ENCODE data around the gene TTN. TPM values are rescaled to one million over a fixed set of nuclear protein-coding genes. Genes with fewer than 3 reads are reported as not detected.

TTN gene
- total and polyA plus RNA-seq, 4 donors = 0.01 to 3.0 (median 0.80) TPM

DNA sequence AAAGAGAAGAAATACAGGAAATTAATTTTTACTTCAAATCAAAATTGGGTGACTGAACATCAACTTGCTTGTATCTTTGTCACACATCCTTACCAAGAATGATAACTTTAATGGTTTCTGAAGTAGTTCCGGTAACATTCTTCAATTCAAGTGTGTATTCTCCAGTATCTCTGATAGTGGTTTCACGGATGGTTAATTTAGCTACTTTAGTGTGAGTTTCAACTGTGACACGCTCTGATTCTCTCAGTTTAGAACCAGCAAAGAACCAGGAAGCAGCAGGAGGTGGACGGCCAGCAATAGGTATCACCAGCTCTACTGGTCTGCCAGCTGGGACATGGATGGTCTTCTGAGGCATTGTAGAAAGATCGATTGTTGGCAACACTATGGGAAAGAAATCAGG lies 264.7 kb downstream of the TTN start (continued):
- TF ChIP-seq, protein P1, sequence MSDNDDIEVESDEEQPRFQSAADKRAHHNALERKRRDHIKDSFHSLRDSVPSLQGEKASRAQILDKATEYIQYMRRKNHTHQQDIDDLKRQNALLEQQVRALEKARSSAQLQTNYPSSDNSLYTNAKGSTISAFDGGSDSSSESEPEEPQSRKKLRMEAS (IDR thresholded peaks at IDR 0.05) = no peak
- TF ChIP-seq RAD21 (IDR thresholded peaks at IDR 0.05) (no peak), YY1 (IDR thresholded peaks at IDR 0.05) (no peak), JUND (IDR thresholded peaks at IDR 0.05) (no peak)

DNA sequence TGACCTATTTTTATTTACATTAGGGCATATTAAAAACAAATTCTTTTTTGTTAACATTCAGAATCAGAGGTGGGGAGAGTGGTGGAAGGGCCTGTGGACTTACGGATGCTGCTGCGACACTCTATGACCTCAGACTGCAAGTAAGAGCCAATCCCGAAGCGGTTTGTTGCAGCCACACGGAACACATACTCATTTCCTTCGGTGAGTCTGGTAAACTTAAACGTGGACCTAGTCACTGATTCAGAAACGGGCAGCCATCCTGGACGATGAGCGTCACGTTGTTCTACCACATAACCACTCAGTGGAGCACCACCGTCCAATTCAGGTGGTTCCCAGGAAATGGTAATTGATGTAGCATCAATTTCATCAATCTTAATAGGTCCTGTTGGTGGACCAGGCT lies 265.1 kb downstream of the TTN start:
- Histone ChIP-seq H3K9ac (ENCODE audit: low read depth in 1 of 2, low read length in 2 of 2) (no peak overlapping the region), H3K4me1 (ENCODE audit: control insufficient read depth in 4 of 4, insufficient read depth in 4 of 4, low read length in 3 of 4) (no peaks in the 10 kb centered on the region), H3K9me3 (ENCODE audit: control insufficient read depth in 4 of 4, low read length in 3 of 4) (no peaks in the 10 kb centered on the region), H3K27ac (ENCODE audit: low read depth in 1 of 2, low read length in 2 of 2) (no peak overlapping the region), H3K36me3 (ENCODE audit: control insufficient read depth in 4 of 4, insufficient read depth in 3 of 4, low read depth in 1 of 4, low read length in 3 of 4) (peaks cover 0 to 22% (median 14%) of the 10 kb centered on the region in 4 donors), H3K4me3 (ENCODE audit: low read depth in 1 of 3, low read length in 3 of 3) (no peak overlapping the region), H3K27me3 (ENCODE audit: control insufficient read depth in 4 of 4, insufficient read depth in 4 of 4, low read length in 3 of 4) (no peaks in the 10 kb centered on the region)
- WGBS = 96% methylated on average over 12 of the region's 12 CpGs
- no peak for DNase-seq (ENCODE audit: low spot score)
- no peak for TF ChIP-seq SP1 (IDR thresholded peaks at IDR 0.05)
- TF ChIP-seq RXRA (IDR thresholded peaks at IDR 0.05) = no peak
- no peak for TF ChIP-seq JUND (IDR thresholded peaks at IDR 0.05)
- TF ChIP-seq, protein P1 (IDR thresholded peaks at IDR 0.05) = no peak
- no peak for TF ChIP-seq HNF4G (IDR thresholded peaks at IDR 0.05)
- no peak for TF ChIP-seq EGR1 (IDR thresholded peaks at IDR 0.05; ENCODE audit: low read depth in 2 of 2)
- TF ChIP-seq FOXA1 (IDR thresholded peaks at IDR 0.05) = no peak
- no peak for TF ChIP-seq FOXA2 (IDR thresholded peaks at IDR 0.05)
- TF ChIP-seq NR2F2 (IDR thresholded peaks at IDR 0.05) = no peak
- TF ChIP-seq, protein P2, sequence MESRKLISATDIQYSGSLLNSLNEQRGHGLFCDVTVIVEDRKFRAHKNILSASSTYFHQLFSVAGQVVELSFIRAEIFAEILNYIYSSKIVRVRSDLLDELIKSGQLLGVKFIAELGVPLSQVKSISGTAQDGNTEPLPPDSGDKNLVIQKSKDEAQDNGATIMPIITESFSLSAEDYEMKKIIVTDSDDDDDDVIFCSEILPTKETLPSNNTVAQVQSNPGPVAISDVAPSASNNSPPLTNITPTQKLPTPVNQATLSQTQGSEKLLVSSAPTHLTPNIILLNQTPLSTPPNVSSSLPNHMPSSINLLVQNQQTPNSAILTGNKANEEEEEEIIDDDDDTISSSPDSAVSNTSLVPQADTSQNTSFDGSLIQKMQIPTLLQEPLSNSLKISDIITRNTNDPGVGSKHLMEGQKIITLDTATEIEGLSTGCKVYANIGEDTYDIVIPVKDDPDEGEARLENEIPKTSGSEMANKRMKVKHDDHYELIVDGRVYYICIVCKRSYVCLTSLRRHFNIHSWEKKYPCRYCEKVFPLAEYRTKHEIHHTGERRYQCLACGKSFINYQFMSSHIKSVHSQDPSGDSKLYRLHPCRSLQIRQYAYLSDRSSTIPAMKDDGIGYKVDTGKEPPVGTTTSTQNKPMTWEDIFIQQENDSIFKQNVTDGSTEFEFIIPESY (IDR thresholded peaks at IDR 0.05) = no peak
- TF ChIP-seq RAD21 (IDR thresholded peaks at IDR 0.05) = no peak
- TF ChIP-seq HNF4A (conservative IDR thresholded peaks at IDR 0.05) = no peak
- no peak for TF ChIP-seq TAF1 (conservative IDR thresholded peaks at IDR 0.05)

- Histone ChIP-seq H3K9ac (ENCODE audit: low read depth in 1 of 2, low read length in 2 of 2) (no peak overlapping the region), H3K27me3 (ENCODE audit: control insufficient read depth in 4 of 4, insufficient read depth in 4 of 4, low read length in 3 of 4) (no peaks in the 10 kb centered on the region), H3K9me3 (ENCODE audit: control insufficient read depth in 4 of 4, low read length in 3 of 4) (no peaks in the 10 kb centered on the region), H3K27ac (ENCODE audit: low read depth in 1 of 2, low read length in 2 of 2) (no peak overlapping the region), H3K4me3 (ENCODE audit: low read depth in 1 of 3, low read length in 3 of 3) (no peak overlapping the region), H3K36me3 (ENCODE audit: control insufficient read depth in 4 of 4, insufficient read depth in 3 of 4, low read depth in 1 of 4, low read length in 3 of 4) (peaks cover 0 to 31% (median 16%) of the 10 kb centered on the region in 4 donors), H3K4me1 (ENCODE audit: control insufficient read depth in 4 of 4, insufficient read depth in 4 of 4, low read length in 3 of 4) (no peaks in the 10 kb centered on the region)
- DNase-seq (ENCODE audit: low spot score) = no peak
- TF ChIP-seq, protein P1 (IDR thresholded peaks at IDR 0.05) = no peak
- TF ChIP-seq HNF4A (conservative IDR thresholded peaks at IDR 0.05) = no peak
- no peak for TF ChIP-seq EGR1 (IDR thresholded peaks at IDR 0.05; ENCODE audit: low read depth in 2 of 2)
- TF ChIP-seq, protein P2 (IDR thresholded peaks at IDR 0.05) = no peak
- TF ChIP-seq RXRA (IDR thresholded peaks at IDR 0.05) = no peak
- TF ChIP-seq HNF4G (IDR thresholded peaks at IDR 0.05) = no peak
- TF ChIP-seq SP1 (IDR thresholded peaks at IDR 0.05) = no peak
- no peak for TF ChIP-seq REST (IDR thresholded peaks at IDR 0.05)
- TF ChIP-seq, protein P3, sequence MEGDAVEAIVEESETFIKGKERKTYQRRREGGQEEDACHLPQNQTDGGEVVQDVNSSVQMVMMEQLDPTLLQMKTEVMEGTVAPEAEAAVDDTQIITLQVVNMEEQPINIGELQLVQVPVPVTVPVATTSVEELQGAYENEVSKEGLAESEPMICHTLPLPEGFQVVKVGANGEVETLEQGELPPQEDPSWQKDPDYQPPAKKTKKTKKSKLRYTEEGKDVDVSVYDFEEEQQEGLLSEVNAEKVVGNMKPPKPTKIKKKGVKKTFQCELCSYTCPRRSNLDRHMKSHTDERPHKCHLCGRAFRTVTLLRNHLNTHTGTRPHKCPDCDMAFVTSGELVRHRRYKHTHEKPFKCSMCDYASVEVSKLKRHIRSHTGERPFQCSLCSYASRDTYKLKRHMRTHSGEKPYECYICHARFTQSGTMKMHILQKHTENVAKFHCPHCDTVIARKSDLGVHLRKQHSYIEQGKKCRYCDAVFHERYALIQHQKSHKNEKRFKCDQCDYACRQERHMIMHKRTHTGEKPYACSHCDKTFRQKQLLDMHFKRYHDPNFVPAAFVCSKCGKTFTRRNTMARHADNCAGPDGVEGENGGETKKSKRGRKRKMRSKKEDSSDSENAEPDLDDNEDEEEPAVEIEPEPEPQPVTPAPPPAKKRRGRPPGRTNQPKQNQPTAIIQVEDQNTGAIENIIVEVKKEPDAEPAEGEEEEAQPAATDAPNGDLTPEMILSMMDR (IDR thresholded peaks at IDR 0.05; ENCODE audit: low read depth, low read length, missing input control) = no peak
- TF ChIP-seq TAF1 (conservative IDR thresholded peaks at IDR 0.05) = no peak
- TF ChIP-seq YY1 (IDR thresholded peaks at IDR 0.05) = no peak
- TF ChIP-seq, protein P4, sequence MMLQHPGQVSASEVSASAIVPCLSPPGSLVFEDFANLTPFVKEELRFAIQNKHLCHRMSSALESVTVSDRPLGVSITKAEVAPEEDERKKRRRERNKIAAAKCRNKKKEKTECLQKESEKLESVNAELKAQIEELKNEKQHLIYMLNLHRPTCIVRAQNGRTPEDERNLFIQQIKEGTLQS (IDR thresholded peaks at IDR 0.05) = no peak
- no peak for TF ChIP-seq RAD21 (IDR thresholded peaks at IDR 0.05)
- TF ChIP-seq GABPA (IDR thresholded peaks at IDR 0.05 in 1 of 2, conservative IDR thresholded peaks at IDR 0.05 in 1 of 2) = no peak
- TF ChIP-seq FOXA1 (IDR thresholded peaks at IDR 0.05) = no peak
- no peak for TF ChIP-seq JUND (IDR thresholded peaks at IDR 0.05)
- 97% methylated on average over 4 of the region's 4 CpGs for WGBS
These were observed 271.2 kb downstream of the TTN start for GRCh38 chr2:178536037-178536436.

Data from liver (tissue), 9 donors.